K562 (cell line): Measurements from ENCODE around the gene CCDC70. TPM values are rescaled to one million over a fixed set of nuclear protein-coding genes. Genes with fewer than 3 reads are reported as not detected.
A peak's percentile ranks its signal among the peaks of the same experiment; 100 is the strongest.

Experiments
- ARID4B ChIP-seq: sonication (generic); formaldehyde crosslinking; IDR thresholded peaks from 2 replicates; pipeline ENCODE4 v1.8.0; 2022; ENCODE audit warnings: mild to moderate bottlenecking, missing genetic modification reagents
- GABPA ChIP-seq: fragments of 200-800 bp; sonication (Bioruptor generic); conservative IDR thresholded peaks from 2 replicates; pipeline ENCODE4 v1.6.1; 2016; ENCODE audit warnings: low read depth, missing genetic modification characterization, missing compliant biosample characterization
- KDM2B ChIP-seq: fragments of 250-450 bp; sonication (Bioruptor Pico); IDR thresholded peaks from 2 replicates; pipeline ENCODE4 v1.8.0; 2021; ENCODE audit warnings: mild to moderate bottlenecking, moderate library complexity
- MEF2A ChIP-seq: IDR thresholded peaks from 2 replicates; pipeline ENCODE4 v1.6.1; 2011; ENCODE audit warnings: low read depth, mild to moderate bottlenecking, low read length, moderate library complexity; ENCODE audit not compliant: control insufficient read depth
- NR0B1 ChIP-seq: fragments of 450-650 bp; IDR thresholded peaks from one replicate; pipeline ENCODE4 v1.6.1; 2018; ENCODE audit warnings: mild to moderate bottlenecking, moderate library complexity; ENCODE audit not compliant: partially characterized antibody
- SRSF1 ChIP-seq: fragments of 200-400 bp; formaldehyde crosslinking; IDR thresholded peaks from 2 replicates; pipeline ENCODE4 v1.6.1; 2017; ENCODE audit warnings: mild to moderate bottlenecking, low read depth, low read length, moderate library complexity
- TCF7 ChIP-seq: sonication (generic); IDR thresholded peaks from 2 replicates; pipeline ENCODE4 v1.6.1; 2016; ENCODE audit warnings: antibody characterized with exemption, borderline replicate concordance
- ZBTB11 ChIP-seq, 3 experiments: fragments of 200-800 bp in 1 of 3; fragments of 250-450 bp in 1 of 3; fragments of 450-650 bp in 1 of 3; sonication (Bioruptor Pico) in 1 of 3; sonication (Bioruptor generic) in 1 of 3; formaldehyde crosslinking in 1 of 3; IDR thresholded peaks; 2 replicates each; pipeline versions ENCODE4 v1.6.1 to v1.8.0; 2016 to 2022; ENCODE audit warnings: mild to moderate bottlenecking in 2 of 3, missing genetic modification characterization in 2 of 3, missing compliant biosample characterization in 1 of 3, moderate library complexity in 1 of 3
- ZNF384 ChIP-seq: IDR thresholded peaks from 2 replicates; pipeline ENCODE4 v1.6.1; 2012; ENCODE audit warnings: low read depth, low read length, improper control_type of control experiment
- polyA plus RNA-seq, 8 experiments: library from polyadenylated mRNA; depleted of rRNA in 4 of 8; stranded (reverse) in 5 of 8; unstranded in 3 of 8; fragments of >200 nt; fragmentation: Nextera tagmentation in 2 of 8; fragmentation: Illumina TruSeq in 1 of 8; extraction: Ambion mirVana in 2 of 8; extraction: Trizol in 1 of 8; gene quantifications; 2 replicates each; pipeline versions ENCODE4 v1.2.1 to v1.2.3, GENCODE V29; 2011 to 2014; ENCODE audit warnings: inconsistent platforms in 1 of 8, missing spikeins in 1 of 8
- total RNA-seq, 7 experiments: library from RNA; depleted of rRNA in 6 of 7; stranded (reverse); fragments of >200 nt in 6 of 7; fragmentation: Illumina TruSeq in 2 of 7; extraction: Trizol in 2 of 7; gene quantifications; 2 replicates each; pipeline versions ENCODE4 v1.2.1 to v1.2.3, GENCODE V29; 2011 to 2021; ENCODE audit warnings: low replicate concordance in 1 of 7
- TF ChIP-seq, protein P1 (sequence below): fragments of 250-450 bp; sonication (Bioruptor Pico); IDR thresholded peaks from 2 replicates; pipeline ENCODE4 v1.4.0; 2020

The CCDC70 gene
- total and polyA plus RNA-seq, 9 of the 15 experiments (the other 6 are each of a cell fraction or from before 2014, with no cell fraction given): not detected

DNA sequence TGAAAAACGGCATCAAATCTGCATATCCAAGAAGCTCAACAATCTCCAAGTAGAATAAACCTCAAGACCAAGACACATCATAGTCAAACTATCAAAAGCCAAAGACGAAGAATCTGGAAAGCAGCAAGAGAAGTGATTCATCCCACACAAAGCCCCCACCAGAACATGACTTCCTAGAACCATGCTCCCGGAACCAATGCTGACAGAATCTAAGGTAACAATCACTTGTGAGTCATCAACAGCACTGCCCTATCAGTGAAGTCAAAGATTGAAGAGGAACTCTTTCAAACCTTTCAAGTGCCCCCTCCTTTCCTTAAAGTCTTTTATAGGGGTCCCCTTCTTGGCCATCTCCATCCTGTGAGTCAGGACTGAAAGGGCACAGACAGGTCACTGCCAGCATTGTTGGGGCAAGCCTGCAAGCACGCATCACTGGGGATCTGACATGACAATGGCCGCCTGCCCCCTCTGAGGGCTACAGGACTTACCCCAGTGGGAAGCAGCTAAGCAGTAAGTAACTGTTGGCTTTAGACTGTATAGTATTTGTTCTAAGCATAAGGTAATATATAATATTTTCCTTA lies at the start of gene CCDC70 (continued):
- TF ChIP-seq ZNF384 (no peak), TCF7 (no peak), SRSF1 (no peak), GABPA (0 out of 2 replicates have a peak, but pooled peaks have one; percentile 14), KDM2B (CRISPR knock-in tag) (no peak), NR0B1 (no peak), ARID4B (no peak), ZBTB11 (CRISPR knock-in tag; IDR thresholded peaks at IDR 0.05) (no peak), MEF2A (no peak)
- TF ChIP-seq, protein P1, sequence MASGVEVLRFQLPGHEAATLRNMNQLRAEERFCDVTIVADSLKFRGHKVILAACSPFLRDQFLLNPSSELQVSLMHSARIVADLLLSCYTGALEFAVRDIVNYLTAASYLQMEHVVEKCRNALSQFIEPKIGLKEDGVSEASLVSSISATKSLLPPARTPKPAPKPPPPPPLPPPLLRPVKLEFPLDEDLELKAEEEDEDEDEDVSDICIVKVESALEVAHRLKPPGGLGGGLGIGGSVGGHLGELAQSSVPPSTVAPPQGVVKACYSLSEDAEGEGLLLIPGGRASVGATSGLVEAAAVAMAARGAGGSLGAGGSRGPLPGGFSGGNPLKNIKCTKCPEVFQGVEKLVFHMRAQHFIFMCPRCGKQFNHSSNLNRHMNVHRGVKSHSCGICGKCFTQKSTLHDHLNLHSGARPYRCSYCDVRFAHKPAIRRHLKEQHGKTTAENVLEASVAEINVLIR: no peak
